ENCODE results near the gene LPIN3. TPM values are rescaled to one million over a fixed set of nuclear protein-coding genes. Genes with fewer than 3 reads are reported as not detected.

LPIN3 gene
- total and polyA plus RNA-seq, 2 of the 8 experiments (the other 6 are each of a cell fraction or from before 2014, with no cell fraction given): 3.7 to 3.9 TPM

GRCh38 chr20:41366546-41367392, 26.1 kb downstream of the LPIN3 start, which contains the start of gene EMILIN3:
EMILIN3 (minus strand) TSS chr20:41366818; CDS start chr20:41366634, 184 bp downstream.
- Histone ChIP-seq H4K91ac (replicated peaks; ENCODE audit: insufficient read length, low read length) (no peak within 1 kb of the TSS), H3K18ac (ENCODE audit: extremely low read depth, low read length) (peak within 1 kb of the TSS; percentile 32; the same call in 1 of the 2 replicates), H3K14ac (ENCODE audit: insufficient read length) (no peak within 1 kb of the TSS), H4K20me1 (replicated peaks in 1 of 2; ENCODE audit: control insufficient read depth in 1 of 2, insufficient read depth in 2 of 2, low read length in 2 of 2) (peaks cover 2 to 8% of the 10 kb centered on the region in 2 experiments), H3K36me3 (ENCODE audit: control insufficient read depth in 2 of 4, insufficient read depth in 4 of 4, low read length in 3 of 4) (no peaks in the 10 kb centered on the region), H3K23me2 (ENCODE audit: low read depth, low read length) (peaks cover 7% of the 10 kb centered on the region; the same call in 1 of the 2 replicates), H3K27me3 (replicated peaks in 1 of 4; ENCODE audit: control insufficient read depth in 3 of 4, extremely low read depth in 1 of 4, insufficient read depth in 3 of 4, low read length in 3 of 4) (peaks cover 18 to 40% (median 36%) of the 10 kb centered on the region in 4 experiments), H2BK12ac (ENCODE audit: low read depth, low read length) (peak within 1 kb of the TSS; percentile 80; the same call in 1 of the 2 replicates), H3K79me2 (ENCODE audit: control insufficient read depth in 1 of 2, insufficient read depth in 2 of 2, low read length in 2 of 2) (no peaks in the 10 kb centered on the region), H3K4me3 (ENCODE audit: extremely low read depth in 1 of 4, insufficient read depth in 2 of 4, low read depth in 3 of 4, low read length in 4 of 4) (peak within 1 kb of the TSS; percentile 36 to 72 (median 70)), H2BK120ac (replicated peaks; ENCODE audit: low read depth, low read length) (no peak within 1 kb of the TSS), H2AFZ (ENCODE audit: low read length) (no peak within 1 kb of the TSS; the same call in 1 of the 2 replicates), H2AK5ac (ENCODE audit: low read depth, low read length) (no peak within 1 kb of the TSS), H3K23ac (ENCODE audit: insufficient read length) (no peak within 1 kb of the TSS), H2BK5ac (ENCODE audit: low read depth, low read length) (no peak within 1 kb of the TSS), H3K27ac (ENCODE audit: low read depth, low read length) (no peak within 1 kb of the TSS), H3K56ac (replicated peaks; ENCODE audit: insufficient read length, low read depth, low read length) (no peak within 1 kb of the TSS), H3K4me1 (replicated peaks in 1 of 4; ENCODE audit: control insufficient read depth in 3 of 4, insufficient read depth in 4 of 4, low read length in 3 of 4) (peaks cover 0 to 2% (median 0%) of the 10 kb centered on the region in 4 experiments; a peak in 3 of 7 replicates), H4K8ac (ENCODE audit: extremely low read depth, insufficient read depth, low read length) (peak within 1 kb of the TSS; percentile 43; the same call in 1 of the 2 replicates), H2BK20ac (ENCODE audit: low read length) (no peak within 1 kb of the TSS), H3K4me2 (ENCODE audit: insufficient read depth in 1 of 2, low read depth in 2 of 2, low read length in 2 of 2) (peak within 1 kb of the TSS; percentile 63 to 98), H3K4ac (replicated peaks; ENCODE audit: insufficient read length, low read depth, low read length) (no peak within 1 kb of the TSS), H4K5ac (ENCODE audit: insufficient read length, low read depth, low read length) (no peak within 1 kb of the TSS), H2BK15ac (ENCODE audit: low read length) (peak within 1 kb of the TSS; percentile 95; the same call in 1 of the 2 replicates), H3K79me1 (ENCODE audit: low read depth, low read length) (no peaks in the 10 kb centered on the region), H3K9ac (replicated peaks in 1 of 4; ENCODE audit: extremely low read depth in 1 of 4, low read depth in 3 of 4, low read length in 3 of 4) (peak within 1 kb of the TSS in 2 of 4 experiments; percentile 24 to 68; a peak in 3 of 7 replicates), H3K9me3 (ENCODE audit: insufficient read depth in 2 of 2, low read depth in 1 of 2, low read length in 1 of 2) (peaks cover 8 to 9% of the 10 kb centered on the region in 2 experiments; a peak in 3 of 4 replicates)
- WGBS, 2 experiments (ENCODE audit: extremely low coverage in 1 of 2, insufficient coverage in 1 of 2, insufficient read length in 1 of 2, insufficient replicate concordance in 2 of 2, low coverage in 1 of 2, low lambda C conversion rate in 2 of 2, missing lambda C conversion rate in 1 of 2): 6% methylated on average over 40 of the region's 93 CpGs; no CpG with 5 or more reads in 1 of the 2 experiments
- ChIA-PET POLR2A (ENCODE audit: partially characterized antibody) (interaction anchor here (1.2 kb wide), 1 partner anchor 21 kb away, joined by 3 read pairs; no protein-coding TSS in a partner anchor), CTCF (ENCODE audit: partially characterized antibody) (interaction anchor here (0.9 to 1.7 kb wide), 6 partner anchors 10 to 208 kb away, joined by 3 to 6 read pairs (median 4); no protein-coding TSS in a partner anchor)
- DNase-seq (ENCODE audit: low read depth in 1 of 2, low spot score in 2 of 2): peak in 1 of 2 experiments; percentile 69
- FAIRE-seq: no peak
- TF ChIP-seq RXRA (IDR thresholded peaks at IDR 0.05; ENCODE audit: insufficient read depth, low read depth, low read length) (no peak), EZH2 (IDR thresholded peaks at IDR 0.05; ENCODE audit: low read depth, low read length, severe bottlenecking) (peak; percentile 49), MAFK (IDR thresholded peaks at IDR 0.05; ENCODE audit: low read depth, low read length) (no peak), RFX5 (IDR thresholded peaks at IDR 0.05; ENCODE audit: borderline replicate concordance, low read depth, low read length) (no peak), CTCF (IDR thresholded peaks at IDR 0.05; ENCODE audit: control extremely low read depth in 1 of 3, insufficient read depth in 1 of 3, low read depth in 1 of 3, low read length in 3 of 3) (no peak), EGR1 (IDR thresholded peaks at IDR 0.05; ENCODE audit: borderline replicate concordance, low read depth, low read length) (no peak), CBX8 (IDR thresholded peaks at IDR 0.05; ENCODE audit: borderline replicate concordance, low read depth, low read length) (no peak), SIX5 (IDR thresholded peaks at IDR 0.05; ENCODE audit: low read depth, low read length) (no peak)

Measured in H1 (cell line).